GM12801 (cell line): Measurements from ENCODE around the gene TMEM258.

Source experiments
- TF ChIP-seq, protein P1 (sequence below): IDR thresholded peaks from one replicate; pipeline ENCODE4 v1.5.1; 2011; ENCODE audit warnings: control low read depth; ENCODE audit not compliant: insufficient read length; ENCODE audit errors: extremely low read depth

The TMEM258 gene

DNA sequence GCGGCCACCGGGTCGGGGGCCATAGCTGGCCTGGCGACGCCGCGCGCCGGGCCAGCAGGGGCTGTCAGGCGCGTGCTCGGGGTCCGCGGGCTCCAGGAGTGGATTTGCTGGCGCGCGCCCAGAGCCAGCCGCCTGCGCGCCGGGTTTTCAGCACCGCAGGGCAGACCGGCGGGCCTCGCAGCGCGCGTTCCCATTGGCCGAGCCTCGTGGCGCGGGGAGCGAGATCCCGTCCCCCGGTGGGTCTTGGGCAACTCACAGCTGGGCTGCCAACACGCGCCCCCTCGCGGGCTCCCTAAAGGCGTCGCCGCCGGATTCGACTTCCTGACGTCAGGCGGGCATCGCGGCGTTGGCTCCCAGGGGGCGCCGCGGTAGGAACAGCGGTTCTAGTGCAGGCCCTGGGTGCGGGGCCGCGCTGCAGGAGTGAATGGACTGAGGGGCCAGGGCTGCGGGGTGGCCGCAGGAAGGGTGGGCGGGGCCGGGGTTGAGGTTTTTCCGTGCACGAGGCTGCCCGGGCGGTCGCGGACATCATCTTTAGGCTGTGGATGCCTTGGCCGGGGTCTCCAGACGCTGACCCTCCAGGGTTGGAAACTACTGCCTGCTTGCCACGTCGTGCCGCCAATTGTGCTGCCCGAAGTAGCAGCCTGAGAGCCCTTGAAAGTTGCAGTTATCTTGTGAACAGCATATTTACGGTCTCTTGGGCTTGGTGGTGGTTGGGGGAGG is 24.5 kb upstream of the TMEM258 start, which contains the start of gene FADS1:
FADS1 (minus strand) TSS at position 268 of the 720 bp plus-strand sequence; CDS start at position 194, 74 bp downstream.
- TF ChIP-seq, protein P1, sequence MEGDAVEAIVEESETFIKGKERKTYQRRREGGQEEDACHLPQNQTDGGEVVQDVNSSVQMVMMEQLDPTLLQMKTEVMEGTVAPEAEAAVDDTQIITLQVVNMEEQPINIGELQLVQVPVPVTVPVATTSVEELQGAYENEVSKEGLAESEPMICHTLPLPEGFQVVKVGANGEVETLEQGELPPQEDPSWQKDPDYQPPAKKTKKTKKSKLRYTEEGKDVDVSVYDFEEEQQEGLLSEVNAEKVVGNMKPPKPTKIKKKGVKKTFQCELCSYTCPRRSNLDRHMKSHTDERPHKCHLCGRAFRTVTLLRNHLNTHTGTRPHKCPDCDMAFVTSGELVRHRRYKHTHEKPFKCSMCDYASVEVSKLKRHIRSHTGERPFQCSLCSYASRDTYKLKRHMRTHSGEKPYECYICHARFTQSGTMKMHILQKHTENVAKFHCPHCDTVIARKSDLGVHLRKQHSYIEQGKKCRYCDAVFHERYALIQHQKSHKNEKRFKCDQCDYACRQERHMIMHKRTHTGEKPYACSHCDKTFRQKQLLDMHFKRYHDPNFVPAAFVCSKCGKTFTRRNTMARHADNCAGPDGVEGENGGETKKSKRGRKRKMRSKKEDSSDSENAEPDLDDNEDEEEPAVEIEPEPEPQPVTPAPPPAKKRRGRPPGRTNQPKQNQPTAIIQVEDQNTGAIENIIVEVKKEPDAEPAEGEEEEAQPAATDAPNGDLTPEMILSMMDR = no peak

DNA sequence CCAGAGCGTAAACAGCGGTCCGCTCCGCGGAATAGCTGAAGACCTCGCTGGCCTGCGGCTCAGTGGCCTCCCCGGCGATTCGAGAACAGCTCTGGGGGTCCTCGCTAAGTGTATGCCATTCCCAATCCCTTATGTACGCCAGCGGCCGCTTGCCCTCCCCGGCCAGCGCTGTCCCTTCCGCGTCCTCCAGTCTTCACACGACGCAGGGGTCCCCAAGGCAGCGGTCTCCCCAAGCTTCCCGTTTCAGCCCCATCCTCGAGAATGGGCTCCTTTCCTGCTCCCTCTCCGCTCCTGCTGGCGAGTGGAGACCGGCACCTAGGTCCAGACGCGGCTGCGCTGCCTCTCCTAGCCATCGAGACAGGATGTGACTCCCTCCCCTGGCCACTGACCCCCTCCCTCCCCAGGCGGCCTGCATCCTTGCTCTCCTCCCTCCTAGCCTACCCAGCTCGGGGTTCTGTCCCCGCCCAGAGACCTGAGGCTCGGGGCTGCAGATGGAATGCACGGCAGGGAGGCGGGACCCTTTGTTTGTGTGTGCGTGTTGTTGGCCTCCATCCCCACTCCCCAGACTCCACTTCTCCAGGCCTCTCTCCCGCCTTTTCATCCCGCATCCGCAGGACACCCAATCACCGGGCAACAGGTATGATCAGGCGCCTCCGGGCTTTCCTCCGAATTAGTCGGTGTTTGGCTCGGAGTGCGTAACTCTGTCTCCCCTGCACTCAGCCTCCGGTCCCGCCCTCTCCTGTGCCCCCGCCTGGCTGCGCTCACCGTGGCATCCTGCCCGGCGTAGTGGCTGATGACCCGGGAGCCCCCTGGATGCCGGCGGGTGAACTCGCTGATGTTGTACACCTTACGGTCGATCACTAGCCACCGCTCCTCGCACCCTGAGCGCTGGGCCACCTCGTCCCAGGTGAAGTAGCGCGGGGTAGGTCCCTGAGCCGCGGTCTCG is 23.7 kb upstream of the TMEM258 start:
- TF ChIP-seq, protein P1 = no peak

DNA sequence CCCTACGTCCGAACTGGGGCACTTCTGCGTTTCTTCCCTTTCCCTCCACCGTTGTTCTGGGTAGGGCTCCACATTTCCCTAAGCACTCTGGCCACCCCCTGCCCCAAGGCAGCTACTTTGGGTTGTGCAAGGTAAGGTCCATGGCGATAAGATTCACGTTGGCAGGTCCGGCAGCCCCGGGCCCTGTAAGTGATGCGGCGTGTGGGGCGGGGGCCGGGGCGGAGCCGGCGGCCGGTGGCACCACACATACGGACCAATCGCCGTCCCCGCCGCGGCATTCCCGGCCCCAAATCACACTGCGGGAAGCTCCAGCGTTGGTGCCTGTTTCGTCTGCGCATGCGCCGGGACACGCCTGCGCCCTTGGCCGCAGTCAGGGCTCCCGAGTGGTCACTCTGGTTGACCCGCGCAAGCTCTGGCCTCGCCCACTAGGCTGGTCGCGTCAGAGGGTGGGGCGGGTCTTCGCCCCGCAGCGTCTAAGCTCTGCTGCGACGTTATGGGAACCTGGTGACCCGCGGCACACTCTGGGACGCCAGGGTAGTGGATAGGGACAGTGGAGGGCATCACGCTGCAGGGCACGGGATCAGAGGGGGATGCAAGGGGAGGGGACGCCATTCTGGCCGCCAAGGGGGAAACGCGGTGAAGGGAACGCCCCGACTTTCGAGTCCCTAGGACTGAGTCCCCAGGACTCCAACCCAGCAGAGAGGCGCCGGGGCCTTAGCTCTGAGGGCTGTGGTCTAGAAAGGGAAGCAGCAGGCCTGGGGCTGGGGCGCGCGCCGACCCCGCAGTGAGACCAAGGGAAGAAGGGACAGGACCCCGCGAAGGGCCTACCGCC is 22.8 kb upstream of the TMEM258 start:
- TF ChIP-seq, protein P1 = no peak

DNA sequence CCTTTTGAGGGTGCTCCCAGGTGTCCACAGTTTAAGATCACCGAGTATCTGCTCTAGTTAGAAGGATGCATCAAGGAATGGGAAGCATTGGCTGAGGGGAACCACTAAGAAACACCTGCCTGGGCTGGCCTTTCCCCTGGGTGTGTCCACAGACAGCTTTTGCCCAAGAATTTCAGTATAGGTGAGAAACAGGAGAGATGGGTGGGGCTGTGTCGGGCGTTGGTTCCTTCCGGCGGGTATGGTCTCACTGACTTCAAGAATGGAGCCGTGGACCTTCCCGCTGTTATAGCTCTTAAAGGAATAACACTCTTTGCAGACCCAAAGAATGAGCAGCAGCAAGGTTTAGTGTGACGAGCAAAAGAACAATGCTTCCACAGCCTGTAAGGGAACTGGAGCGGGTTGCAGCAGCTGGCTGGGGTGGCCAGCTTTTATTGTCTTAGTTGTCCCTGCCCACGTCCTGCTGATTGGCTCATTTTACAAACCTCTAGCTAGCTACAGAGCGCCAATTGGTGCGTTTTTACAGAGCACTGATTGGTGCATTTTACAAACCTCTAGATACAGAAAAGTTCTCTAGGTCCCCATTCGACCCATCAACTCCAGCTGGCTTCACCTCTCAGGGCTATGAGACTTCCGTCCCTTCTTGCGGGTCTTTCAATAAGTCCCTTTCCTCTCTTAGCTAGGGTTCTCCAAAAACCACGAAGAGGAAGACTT is 22.0 kb upstream of the TMEM258 start:
- TF ChIP-seq, protein P1 = no peak

DNA sequence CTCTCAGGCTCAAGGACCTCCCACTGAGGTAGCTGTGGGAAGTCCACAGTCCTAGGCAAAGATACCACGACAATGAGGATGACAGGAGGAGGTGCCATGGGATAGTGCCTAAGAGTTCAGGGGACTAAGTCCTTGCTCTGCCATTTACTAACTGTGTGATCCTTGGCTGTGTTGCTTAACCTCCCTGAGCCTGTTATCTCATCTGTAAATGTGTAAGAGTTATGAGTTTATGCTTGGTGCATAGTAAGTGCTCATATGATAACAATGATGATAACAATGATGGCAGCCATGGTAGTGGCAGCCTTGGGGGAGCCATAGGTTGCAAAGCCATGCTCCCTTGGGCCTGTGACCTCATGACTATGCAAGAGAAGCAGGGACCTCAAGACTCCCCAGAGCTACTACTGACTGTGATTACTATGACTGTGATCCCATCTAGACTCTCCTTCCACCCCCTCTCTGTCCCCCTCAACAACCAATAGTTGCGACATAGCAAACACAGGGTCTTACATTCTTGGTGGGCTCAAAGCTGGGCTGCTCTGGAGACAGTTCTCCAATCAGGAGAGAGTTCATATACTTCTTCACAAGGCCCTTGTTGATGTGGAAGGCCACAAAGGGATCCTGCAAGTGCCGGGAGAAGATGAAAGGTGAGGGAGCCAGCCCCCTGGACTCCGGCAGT is 20.5 kb upstream of the TMEM258 start:
- TF ChIP-seq, protein P1 = no peak

DNA sequence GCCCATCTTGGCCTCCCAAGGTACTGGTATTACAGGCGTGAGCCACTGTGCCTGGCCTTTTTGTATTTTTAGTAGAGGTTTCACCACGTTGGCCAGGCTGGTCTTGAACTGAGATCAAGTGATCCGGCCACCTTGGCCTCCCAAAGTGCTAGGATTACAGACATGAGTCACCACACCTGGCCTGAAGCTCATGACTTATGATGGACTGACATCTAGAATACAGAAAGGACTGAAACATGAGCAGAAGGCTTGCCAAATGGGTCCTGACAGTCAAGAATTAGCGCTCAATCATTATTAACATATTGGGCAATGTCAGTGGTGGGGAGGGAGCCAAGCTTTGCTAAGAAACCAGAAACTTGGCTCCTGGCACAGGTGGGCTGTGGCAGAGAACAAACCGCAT is 19.4 kb upstream of the TMEM258 start:
- TF ChIP-seq, protein P1 = no peak
